NB4 (cell line): ENCODE measurements around the gene RRP8.

Experiments
- DNase-seq: peaks from one replicate; pipeline ENCODE4 v3.0.0; 2010; ENCODE audit warnings: low read depth
- H3K4me3 ChIP-seq: one replicate; pipeline ENCODE4 v1.5.1; 2011; ENCODE audit warnings: mild to moderate bottlenecking, low read depth, low read length, moderate library complexity
- CTCF ChIP-seq: IDR thresholded peaks from one replicate; pipeline ENCODE4 v1.5.1; 2012; ENCODE audit warnings: low read depth, low read length
- MYC ChIP-seq: IDR thresholded peaks from 2 replicates; pipeline ENCODE4 v1.6.1; 2011; ENCODE audit warnings: low read depth, low read length
- POLR2A ChIP-seq: IDR thresholded peaks from 2 replicates; pipeline ENCODE4 v1.6.1; 2011; ENCODE audit warnings: mild to moderate bottlenecking; ENCODE audit not compliant: insufficient read length; ENCODE audit errors: extremely low read depth
- TF ChIP-seq, protein P1 (sequence below): IDR thresholded peaks from 2 replicates; pipeline ENCODE4 v1.6.1; 2011; ENCODE audit warnings: low read depth, low read length

Gene RRP8

DNA sequence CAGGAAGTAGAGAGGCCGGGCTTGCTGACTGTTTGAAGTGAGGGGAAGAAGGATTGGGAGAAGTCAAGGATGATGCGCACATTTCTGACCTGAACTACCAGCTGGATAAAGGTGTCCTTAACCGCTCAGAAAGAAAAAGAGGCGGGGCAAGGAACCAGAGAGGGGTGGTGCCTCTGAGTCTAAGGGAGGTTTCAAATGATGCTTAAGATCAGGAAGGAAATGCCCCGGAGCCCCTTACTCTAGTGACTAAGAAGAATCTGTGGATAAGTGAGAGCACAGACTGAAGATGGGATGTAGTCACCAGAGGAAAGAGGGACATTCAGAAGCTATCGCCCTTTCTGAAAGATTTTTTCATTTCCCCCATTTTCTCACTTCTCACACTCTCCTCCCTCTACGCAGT lies 39.5 kb upstream of the RRP8 start:
- no peak overlapping the region for H3K4me3 ChIP-seq
- DNase-seq = no peak
- TF ChIP-seq CTCF = no peak
- TF ChIP-seq POLR2A = no peak
- no peak for TF ChIP-seq MYC
- TF ChIP-seq, protein P1, sequence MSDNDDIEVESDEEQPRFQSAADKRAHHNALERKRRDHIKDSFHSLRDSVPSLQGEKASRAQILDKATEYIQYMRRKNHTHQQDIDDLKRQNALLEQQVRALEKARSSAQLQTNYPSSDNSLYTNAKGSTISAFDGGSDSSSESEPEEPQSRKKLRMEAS = no peak

DNA sequence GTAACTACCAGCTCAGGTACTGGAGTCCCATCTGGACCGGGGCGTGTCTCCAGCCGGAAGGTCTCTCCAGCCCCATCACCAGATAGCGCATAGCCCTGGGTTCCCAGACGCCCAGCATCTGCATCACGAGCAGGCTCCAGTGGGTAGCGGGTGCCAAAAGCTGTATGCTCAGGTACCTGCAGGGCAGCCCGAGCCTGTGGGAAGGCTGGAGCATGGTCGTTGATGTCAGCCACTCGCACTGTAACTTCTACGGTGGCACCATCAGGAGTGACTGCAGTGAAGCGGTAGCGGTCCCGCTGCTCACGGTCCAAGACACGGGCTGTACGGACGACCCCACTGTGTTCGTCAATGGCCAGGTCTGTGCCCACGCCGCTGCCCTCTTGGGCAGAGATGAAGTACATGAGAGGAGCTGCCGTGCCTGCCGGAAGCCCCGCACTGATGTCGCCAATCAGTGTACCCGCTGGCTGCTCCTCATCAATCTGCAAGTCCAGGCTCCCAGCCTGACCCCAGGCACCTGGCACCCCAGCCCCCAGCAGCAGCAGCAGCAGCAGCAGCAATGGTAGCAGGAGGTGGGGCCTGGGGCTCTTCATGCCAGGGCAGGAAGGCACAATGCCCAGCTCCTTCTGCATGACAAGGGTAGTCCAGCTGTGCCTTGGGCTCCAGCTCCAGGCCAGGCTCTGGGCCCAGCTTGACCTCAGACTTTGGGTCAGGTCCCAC lies 37.7 kb upstream of the RRP8 start:
- DNase-seq = no peak
- no peak overlapping the region for H3K4me3 ChIP-seq
- TF ChIP-seq POLR2A (no peak), MYC (no peak), CTCF (no peak)
- TF ChIP-seq, protein P1 = no peak

- DNase-seq = no peak
- H3K4me3 ChIP-seq = no peak overlapping the region
- no peak for TF ChIP-seq MYC
- TF ChIP-seq, protein P1 = no peak
- no peak for TF ChIP-seq CTCF
- no peak for TF ChIP-seq POLR2A
Measured at GRCh38 chr11:6640036-6640984, 36.9 kb upstream of the RRP8 start.

DNA sequence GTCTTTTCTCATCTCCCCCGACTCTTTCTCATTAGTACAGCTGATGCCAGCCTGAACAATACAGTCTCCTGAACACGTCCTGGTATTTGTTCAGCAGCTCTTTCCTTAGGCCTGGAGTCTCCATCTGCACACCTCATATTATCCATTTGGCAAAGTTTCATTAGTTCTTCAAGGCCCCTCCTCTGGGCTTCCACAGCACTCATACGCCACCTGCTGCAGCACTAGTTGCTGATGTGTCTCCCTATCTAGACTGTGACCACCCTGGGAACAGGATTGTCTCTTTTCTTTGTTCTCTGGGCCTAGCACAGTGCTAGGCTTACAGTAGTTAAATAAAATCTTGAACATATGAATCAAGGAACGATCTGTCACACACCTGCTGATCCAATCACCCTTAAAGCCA lies 35.0 kb upstream of the RRP8 start:
- TF ChIP-seq POLR2A = no peak
- TF ChIP-seq CTCF = no peak
- no peak for TF ChIP-seq MYC
- TF ChIP-seq, protein P1 = no peak
- peak; percentile 39 for DNase-seq
- H3K4me3 ChIP-seq = no peak overlapping the region

GRCh38 chr11:6637871-6638270 lies 34.5 kb upstream of the RRP8 start:
- no peak for DNase-seq
- no peak overlapping the region for H3K4me3 ChIP-seq

More at GRCh38 chr11:6637871-6638270, 34.5 kb upstream of the RRP8 start:
- TF ChIP-seq CTCF = no peak
- no peak for TF ChIP-seq MYC
- no peak for TF ChIP-seq POLR2A
- TF ChIP-seq, protein P1 = no peak
